ENCODE results near the gene OR7A5. TPM values are rescaled to one million over a fixed set of nuclear protein-coding genes. Genes with fewer than 3 reads are reported as not detected.

OR7A5 gene
- total and polyA plus RNA-seq, 4 experiments from 2014 or later: not detected

DNA sequence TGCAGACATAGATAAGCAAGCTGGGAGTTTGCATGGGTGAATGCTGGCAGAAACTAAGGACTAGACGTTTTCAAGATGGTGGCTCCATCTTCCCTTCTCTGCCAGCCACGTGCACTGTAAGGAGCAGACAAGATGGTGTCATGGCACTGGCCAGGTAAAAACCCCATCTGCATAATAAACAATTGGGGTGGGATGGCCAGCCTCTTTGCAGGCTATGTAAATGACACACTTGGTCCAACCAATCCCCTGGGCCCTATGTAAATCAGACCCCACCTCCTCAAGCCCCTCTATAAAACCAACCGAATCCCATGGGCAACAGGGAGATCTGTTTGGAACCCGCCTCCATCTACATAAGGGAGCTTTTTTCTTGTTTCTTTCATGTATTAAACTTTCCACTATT lies 2.4 kb upstream of the OR7A5 start:
- CTCF ChIA-PET (ENCODE audit: partially characterized antibody): no interaction called here
- DNase-seq: no peak
- H3K36me3 Mint-ChIP-seq: no peaks in the 10 kb centered on the region

DNA sequence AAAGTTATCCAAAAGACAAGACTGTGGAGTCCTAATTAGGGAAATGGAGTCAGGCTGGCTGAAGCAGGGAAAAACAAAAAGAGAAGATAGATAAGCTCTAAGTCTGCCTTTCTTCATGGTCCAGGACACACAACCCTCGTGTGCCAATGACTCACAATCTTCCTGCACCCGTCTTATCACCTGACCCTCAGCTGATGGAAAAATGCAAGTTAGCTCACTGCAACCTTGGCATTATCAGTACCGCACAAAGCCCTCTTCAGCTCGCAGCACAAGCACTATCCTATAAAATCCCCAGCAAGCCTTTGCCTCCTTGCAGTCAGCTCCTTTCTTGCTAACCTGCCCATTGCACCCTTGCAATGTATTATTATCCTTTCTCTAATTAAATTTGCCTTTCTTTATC lies 4.3 kb downstream of the OR7A5 start:
- intact Hi-C loops (cut with micrococcal nuclease): no loop called here
- Histone ChIP-seq H3K36me3 (ENCODE audit: insufficient read depth, low read length) (no peaks in the 10 kb centered on the region), H3K27ac (ENCODE audit: low read depth, low read length) (no peak overlapping the region), H3K27me3 (ENCODE audit: insufficient read depth, low read length) (no peaks in the 10 kb centered on the region), H3K9me3 (ENCODE audit: control insufficient read depth in 1 of 2, low read length in 2 of 2) (no peaks in the 10 kb centered on the region), H3K4me1 (ENCODE audit: insufficient read depth, low read length) (no peaks in the 10 kb centered on the region), H3K4me3 (ENCODE audit: low read length in 2 of 2) (no peak overlapping the region)
- H3K9me3 Mint-ChIP-seq: peaks cover 0 to 7% (median 0%) of the 10 kb centered on the region in 8 donors
- no peak overlapping the region for H3K27ac Mint-ChIP-seq
- no peak for DNase-seq
- peaks cover 20 to 30% of the 10 kb centered on the region in 2 donors for H3K27me3 Mint-ChIP-seq
- no peaks in the 10 kb centered on the region for H3K36me3 Mint-ChIP-seq
- ChIA-PET CTCF (ENCODE audit: partially characterized antibody) (no interaction called here), POLR2A (ENCODE audit: partially characterized antibody) (no interaction called here)
- no peaks in the 10 kb centered on the region for H3K4me1 Mint-ChIP-seq
- H3K4me3 Mint-ChIP-seq: no peak overlapping the region

More for the DNA sequence above, 2.4 kb upstream of the OR7A5 start:
- POLR2A ChIA-PET (ENCODE audit: partially characterized antibody): no interaction called here
- Histone ChIP-seq H3K36me3 (ENCODE audit: insufficient read depth, low read length) (no peaks in the 10 kb centered on the region), H3K27me3 (ENCODE audit: insufficient read depth, low read length) (no peaks in the 10 kb centered on the region), H3K4me1 (ENCODE audit: insufficient read depth, low read length) (no peaks in the 10 kb centered on the region), H3K27ac (ENCODE audit: low read depth, low read length) (no peak overlapping the region), H3K4me3 (ENCODE audit: low read length in 2 of 2) (no peak overlapping the region), H3K9me3 (ENCODE audit: control insufficient read depth in 1 of 2, low read length in 2 of 2) (no peaks in the 10 kb centered on the region)
- H3K27ac Mint-ChIP-seq: no peak overlapping the region
- peaks cover 13 to 17% of the 10 kb centered on the region in 2 donors for H3K27me3 Mint-ChIP-seq
- intact Hi-C loops (cut with micrococcal nuclease): no loop called here
- no peaks in the 10 kb centered on the region for H3K4me1 Mint-ChIP-seq
- H3K4me3 Mint-ChIP-seq: no peak overlapping the region
- H3K9me3 Mint-ChIP-seq: peaks cover 0 to 10% (median 0%) of the 10 kb centered on the region in 8 donors

DNA sequence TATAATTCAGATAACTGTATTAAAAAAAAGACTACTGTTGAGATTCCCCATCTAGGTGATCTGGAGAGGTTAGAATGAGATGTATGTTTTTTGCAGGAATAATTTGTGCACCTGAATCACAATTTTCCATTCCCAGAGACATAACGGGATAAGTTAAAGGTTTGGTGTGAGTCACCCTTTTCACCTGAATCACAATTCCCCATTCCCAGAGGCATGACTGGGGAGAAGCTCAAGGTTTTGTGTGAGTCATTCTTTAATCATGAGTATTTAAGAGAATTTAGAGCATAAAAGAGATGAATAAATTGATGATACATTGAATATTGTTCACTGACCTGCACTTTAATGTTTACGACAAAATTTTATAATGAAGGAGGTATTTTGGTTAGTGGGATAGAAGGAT lies 9.0 kb downstream of the OR7A5 start:
- DNase-seq: no peak
- Mint-ChIP-seq H3K9me3 (peaks cover 0 to 15% (median 1%) of the 10 kb centered on the region in 8 donors), H3K27ac (no peak overlapping the region), H3K4me1 (no peaks in the 10 kb centered on the region), H3K4me3 (no peak overlapping the region), H3K27me3 (peaks cover 37 to 48% of the 10 kb centered on the region in 2 donors), H3K36me3 (no peaks in the 10 kb centered on the region)
- intact Hi-C loops (cut with micrococcal nuclease): no loop called here
- CTCF ChIA-PET (ENCODE audit: partially characterized antibody): no interaction called here
- POLR2A ChIA-PET (ENCODE audit: partially characterized antibody): no interaction called here
- H3K27me3 ChIP-seq (ENCODE audit: insufficient read depth, low read length): no peaks in the 10 kb centered on the region
- no peaks in the 10 kb centered on the region for H3K4me1 ChIP-seq (ENCODE audit: insufficient read depth, low read length)
- no peaks in the 10 kb centered on the region for H3K9me3 ChIP-seq (ENCODE audit: control insufficient read depth in 1 of 2, low read length in 2 of 2)
- H3K4me3 ChIP-seq (ENCODE audit: low read length in 2 of 2): no peak overlapping the region
- no peaks in the 10 kb centered on the region for H3K36me3 ChIP-seq (ENCODE audit: insufficient read depth, low read length)
- H3K27ac ChIP-seq (ENCODE audit: low read depth, low read length): no peak overlapping the region

DNA sequence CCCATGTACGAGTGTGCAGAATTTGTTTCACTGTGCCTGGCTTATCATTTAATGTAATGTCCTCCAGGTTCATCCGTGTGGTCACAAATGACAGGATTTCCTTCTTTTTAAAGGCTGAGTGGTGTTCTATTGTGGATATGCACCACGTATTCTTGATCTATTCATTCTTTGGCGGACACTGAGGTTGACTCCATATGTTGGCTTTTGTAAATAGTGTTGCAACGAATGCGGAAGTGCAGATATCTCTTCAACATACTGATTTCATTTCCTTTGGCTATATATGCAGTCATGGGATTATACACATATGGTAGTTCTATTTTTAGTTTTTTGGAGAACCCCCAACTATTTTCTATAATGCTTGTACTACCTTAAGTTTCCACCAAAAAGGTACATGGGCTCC lies 13.0 kb downstream of the OR7A5 start:
- no peaks in the 10 kb centered on the region for H3K27me3 ChIP-seq (ENCODE audit: insufficient read depth, low read length)
- no peak for DNase-seq
- H3K9me3 ChIP-seq (ENCODE audit: control insufficient read depth in 1 of 2, low read length in 2 of 2): no peaks in the 10 kb centered on the region
- ChIA-PET CTCF (ENCODE audit: partially characterized antibody) (no interaction called here), POLR2A (ENCODE audit: partially characterized antibody) (no interaction called here)
- no peaks in the 10 kb centered on the region for H3K4me1 ChIP-seq (ENCODE audit: insufficient read depth, low read length)
- H3K4me3 ChIP-seq (ENCODE audit: low read length in 2 of 2): no peak overlapping the region
- no peaks in the 10 kb centered on the region for H3K36me3 ChIP-seq (ENCODE audit: insufficient read depth, low read length)
- H3K27ac ChIP-seq (ENCODE audit: low read depth, low read length): no peak overlapping the region
- no peak overlapping the region for H3K27ac Mint-ChIP-seq
- intact Hi-C loops (cut with micrococcal nuclease): no loop called here
- peaks cover 0 to 15% (median 2%) of the 10 kb centered on the region in 8 donors for H3K9me3 Mint-ChIP-seq
- no peaks in the 10 kb centered on the region for H3K4me1 Mint-ChIP-seq
- H3K4me3 Mint-ChIP-seq: no peak overlapping the region
- H3K27me3 Mint-ChIP-seq: peaks cover 30 to 40% of the 10 kb centered on the region in 2 donors
- H3K36me3 Mint-ChIP-seq: no peaks in the 10 kb centered on the region

DNA sequence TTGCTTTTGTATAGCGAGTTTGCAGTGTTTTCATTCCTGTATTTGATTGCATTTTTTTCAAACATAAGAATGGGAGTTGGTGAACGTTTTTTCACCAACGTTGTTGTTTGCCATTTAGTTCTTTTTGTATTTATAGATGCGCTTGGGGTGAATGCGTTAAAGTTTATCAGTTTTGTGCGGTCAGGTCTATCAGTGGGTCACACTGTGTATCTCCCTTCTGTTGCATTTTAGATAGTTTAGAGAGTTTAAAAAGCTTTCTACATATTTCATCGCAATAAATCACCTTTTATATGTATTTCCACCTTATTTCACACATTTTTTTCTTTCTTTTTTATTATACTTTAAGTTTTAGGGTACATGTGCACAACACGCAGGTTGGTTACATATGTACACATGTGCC lies 16.4 kb downstream of the OR7A5 start:
- DNase-seq: no peak
- Histone ChIP-seq H3K36me3 (ENCODE audit: insufficient read depth, low read length) (no peaks in the 10 kb centered on the region), H3K27me3 (ENCODE audit: insufficient read depth, low read length) (no peaks in the 10 kb centered on the region), H3K9me3 (ENCODE audit: control insufficient read depth in 1 of 2, low read length in 2 of 2) (no peaks in the 10 kb centered on the region), H3K27ac (ENCODE audit: low read depth, low read length) (no peak overlapping the region), H3K4me1 (ENCODE audit: insufficient read depth, low read length) (no peaks in the 10 kb centered on the region), H3K4me3 (ENCODE audit: low read length in 2 of 2) (no peak overlapping the region)
- Mint-ChIP-seq H3K4me3 (no peak overlapping the region), H3K27ac (no peak overlapping the region), H3K4me1 (no peaks in the 10 kb centered on the region), H3K27me3 (peaks cover 10 to 18% of the 10 kb centered on the region in 2 donors), H3K36me3 (no peaks in the 10 kb centered on the region), H3K9me3 (peaks cover 0 to 1% (median 0%) of the 10 kb centered on the region in 8 donors)
- POLR2A ChIA-PET (ENCODE audit: partially characterized antibody): no interaction called here
- CTCF ChIA-PET (ENCODE audit: partially characterized antibody): no interaction called here
- intact Hi-C loops (cut with micrococcal nuclease): no loop called here

DNA sequence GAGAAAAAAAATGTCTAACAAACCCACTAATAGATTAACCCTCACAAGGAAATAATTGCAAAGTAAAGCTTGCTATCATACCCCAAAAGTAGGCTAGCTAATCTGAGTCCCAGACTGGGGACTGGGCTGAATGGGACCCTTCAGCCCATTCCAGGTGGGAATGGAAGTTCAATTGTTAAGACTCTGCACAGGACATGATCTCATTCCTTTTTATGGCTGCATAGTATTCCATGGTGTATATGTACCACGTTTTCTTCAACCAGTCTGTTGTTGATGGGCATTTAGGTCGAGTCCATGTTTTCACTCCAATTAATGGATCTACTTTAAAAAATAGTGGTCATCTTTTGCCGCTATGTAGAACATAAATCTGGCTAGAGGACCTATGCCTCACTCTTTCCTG lies 17.9 kb downstream of the OR7A5 start:
- no peak overlapping the region for H3K27ac Mint-ChIP-seq
- intact Hi-C loops (cut with micrococcal nuclease): no loop called here
- Histone ChIP-seq H3K4me1 (ENCODE audit: insufficient read depth, low read length) (no peaks in the 10 kb centered on the region), H3K27ac (ENCODE audit: low read depth, low read length) (no peak overlapping the region), H3K4me3 (ENCODE audit: low read length in 2 of 2) (no peak overlapping the region), H3K27me3 (ENCODE audit: insufficient read depth, low read length) (no peaks in the 10 kb centered on the region), H3K9me3 (ENCODE audit: control insufficient read depth in 1 of 2, low read length in 2 of 2) (no peaks in the 10 kb centered on the region), H3K36me3 (ENCODE audit: insufficient read depth, low read length) (no peaks in the 10 kb centered on the region)
- POLR2A ChIA-PET (ENCODE audit: partially characterized antibody): no interaction called here
- no peaks in the 10 kb centered on the region for H3K36me3 Mint-ChIP-seq
- CTCF ChIA-PET (ENCODE audit: partially characterized antibody): no interaction called here
- peaks cover 6 to 16% of the 10 kb centered on the region in 2 donors for H3K27me3 Mint-ChIP-seq
- no peaks in the 10 kb centered on the region for H3K4me1 Mint-ChIP-seq
- H3K9me3 Mint-ChIP-seq: peaks cover 0 to 1% (median 0%) of the 10 kb centered on the region in 8 donors
- no peak overlapping the region for H3K4me3 Mint-ChIP-seq
- DNase-seq: no peak

DNA sequence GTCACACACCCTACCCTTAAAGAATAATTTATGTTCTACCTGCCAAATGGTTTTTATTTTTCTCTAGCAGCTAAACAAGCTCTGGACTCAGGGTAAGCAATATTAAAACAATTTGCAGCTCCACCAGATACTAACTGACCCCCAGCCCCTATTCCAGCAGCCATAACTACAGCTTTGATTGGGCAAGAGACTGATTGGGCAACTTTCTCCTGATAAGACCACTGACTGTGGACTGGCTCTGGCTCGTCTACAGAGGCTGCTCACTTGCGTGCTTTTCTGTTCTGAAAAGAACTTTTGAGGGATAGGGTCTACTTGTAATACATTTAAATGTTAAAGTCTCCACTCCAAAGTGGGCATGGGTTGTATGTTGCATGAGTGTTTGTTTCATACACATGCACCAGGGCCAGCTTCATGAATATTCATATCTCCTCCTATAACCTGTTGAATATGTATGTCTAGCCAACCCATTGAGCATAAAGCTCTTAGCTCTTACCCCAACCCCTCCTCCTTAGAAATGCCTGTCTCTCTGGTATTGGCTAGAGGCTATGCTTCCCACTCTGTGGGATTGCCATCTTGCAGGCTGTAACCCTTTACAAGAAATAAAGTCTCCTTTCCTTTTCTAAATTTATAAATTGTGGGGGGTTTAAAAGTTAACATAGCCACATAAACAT lies 19.9 kb downstream of the OR7A5 start:
- CTCF ChIA-PET (ENCODE audit: partially characterized antibody): no interaction called here
- no peaks in the 10 kb centered on the region for H3K36me3 ChIP-seq (ENCODE audit: insufficient read depth, low read length)
- no peak overlapping the region for H3K27ac ChIP-seq (ENCODE audit: low read depth, low read length)
- Mint-ChIP-seq H3K4me3 (no peak overlapping the region), H3K27ac (no peak overlapping the region), H3K27me3 (peaks cover 0 to 7% of the 10 kb centered on the region in 2 donors), H3K9me3 (peaks cover 0 to 1% (median 0%) of the 10 kb centered on the region in 8 donors), H3K36me3 (no peaks in the 10 kb centered on the region), H3K4me1 (no peaks in the 10 kb centered on the region)
- POLR2A ChIA-PET (ENCODE audit: partially characterized antibody): no interaction called here
- H3K9me3 ChIP-seq (ENCODE audit: control insufficient read depth in 1 of 2, low read length in 2 of 2): no peaks in the 10 kb centered on the region
- no peak for DNase-seq
- no peaks in the 10 kb centered on the region for H3K4me1 ChIP-seq (ENCODE audit: insufficient read depth, low read length)
- no peak overlapping the region for H3K4me3 ChIP-seq (ENCODE audit: low read length in 2 of 2)
- no peaks in the 10 kb centered on the region for H3K27me3 ChIP-seq (ENCODE audit: insufficient read depth, low read length)
- intact Hi-C loops (cut with micrococcal nuclease): no loop called here

Data from CD4-positive, alpha-beta memory T cell (primary cell).